ENCODE measurements around the gene PAGE4.

PAGE4 gene, protein sequence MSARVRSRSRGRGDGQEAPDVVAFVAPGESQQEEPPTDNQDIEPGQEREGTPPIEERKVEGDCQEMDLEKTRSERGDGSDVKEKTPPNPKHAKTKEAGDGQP

GRCh38 chrX:49829016-49829415, at the start of gene PAGE4:
Gene PAGE4 (plus strand): TSS chrX:49829303. CDS start chrX:49830429, 1,126 bp downstream.
- DNase-seq (ENCODE audit: low spot score): no peak

- no peak for DNase-seq (ENCODE audit: low spot score)
Observed at GRCh38 chrX:49784747-49785280, 44.3 kb upstream of the PAGE4 start.

DNA sequence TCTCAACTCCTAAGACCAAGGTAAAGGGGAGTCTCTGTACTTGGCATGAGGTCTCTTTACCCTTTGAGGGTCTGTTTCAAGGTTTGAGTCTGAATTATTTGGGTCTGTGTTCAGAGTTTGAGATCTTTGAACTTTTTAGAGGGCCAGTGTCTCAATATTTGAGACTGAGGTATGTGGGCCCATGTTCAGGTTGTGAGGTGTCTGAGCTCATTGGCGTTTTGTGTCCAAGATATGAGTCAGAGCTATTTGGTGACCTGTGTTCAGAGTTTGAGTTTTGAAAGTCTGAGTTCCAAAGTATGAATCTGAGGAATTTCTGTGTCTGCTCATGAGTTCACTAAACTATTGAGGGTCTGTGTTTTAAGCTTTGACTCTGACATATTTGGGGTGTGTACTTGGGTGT, 36.7 kb upstream of the PAGE4 start:
- no peak for DNase-seq (ENCODE audit: low spot score)

DNA sequence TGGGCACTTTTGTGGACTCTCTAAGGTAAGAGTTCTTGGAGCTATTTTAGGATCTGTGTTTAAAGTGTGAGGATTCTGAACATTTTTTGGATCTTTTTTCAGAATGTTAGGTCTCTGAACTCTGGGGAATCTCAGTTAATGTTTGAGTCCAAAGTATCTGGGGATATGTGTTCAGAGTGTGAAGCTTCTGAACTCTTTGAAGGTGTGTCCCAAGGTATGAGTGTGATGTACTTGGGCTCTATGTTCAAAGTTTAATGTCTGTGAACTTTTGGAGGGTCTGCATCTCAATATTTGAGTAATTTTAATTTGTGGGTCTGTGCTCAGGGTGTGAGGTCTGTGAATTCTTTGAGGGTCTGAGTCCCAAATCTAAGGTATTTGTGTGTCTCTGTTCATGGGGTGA, 35.4 kb upstream of the PAGE4 start:
- DNase-seq (ENCODE audit: low spot score): no peak

- DNase-seq (ENCODE audit: low spot score): no peak
Observed at GRCh38 chrX:49799828-49800227, 29.3 kb upstream of the PAGE4 start.

DNA sequence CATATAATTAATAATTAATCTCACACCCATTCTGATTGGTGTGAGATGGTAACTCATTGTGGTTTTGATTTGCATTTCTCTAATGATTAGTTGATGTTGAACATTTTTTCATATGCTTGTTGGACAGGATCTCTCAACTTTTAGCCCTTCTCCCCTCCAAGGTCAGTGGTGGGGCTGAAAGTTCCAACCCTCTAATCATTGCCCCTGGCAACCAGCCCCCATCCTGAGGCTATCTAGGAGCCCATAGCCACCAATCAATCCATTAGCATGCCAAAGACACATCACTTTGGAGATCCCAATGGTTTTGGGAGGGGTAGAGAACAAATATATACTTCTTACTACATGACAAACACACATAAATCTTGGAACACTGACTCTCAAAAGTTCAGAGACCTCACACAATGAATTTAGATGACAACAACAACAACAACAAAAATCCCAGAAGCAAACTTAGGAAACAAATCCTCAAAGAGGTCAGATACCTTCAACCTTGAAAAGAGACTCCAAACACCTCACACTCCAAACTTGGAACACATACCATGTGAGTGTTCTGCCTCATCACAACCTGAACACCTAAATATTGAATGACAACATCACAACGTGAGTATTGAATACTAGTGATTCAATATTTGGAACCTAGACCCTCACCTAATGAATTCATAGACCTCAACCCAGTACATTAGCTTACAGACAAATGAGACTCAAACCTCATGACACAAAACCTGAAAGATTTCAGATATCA, 19.0 kb upstream of the PAGE4 start:
- DNase-seq (ENCODE audit: low spot score): no peak

GRCh38 chrX:49812177-49812576, 16.9 kb upstream of the PAGE4 start:
- DNase-seq (ENCODE audit: low spot score): no peak

DNA sequence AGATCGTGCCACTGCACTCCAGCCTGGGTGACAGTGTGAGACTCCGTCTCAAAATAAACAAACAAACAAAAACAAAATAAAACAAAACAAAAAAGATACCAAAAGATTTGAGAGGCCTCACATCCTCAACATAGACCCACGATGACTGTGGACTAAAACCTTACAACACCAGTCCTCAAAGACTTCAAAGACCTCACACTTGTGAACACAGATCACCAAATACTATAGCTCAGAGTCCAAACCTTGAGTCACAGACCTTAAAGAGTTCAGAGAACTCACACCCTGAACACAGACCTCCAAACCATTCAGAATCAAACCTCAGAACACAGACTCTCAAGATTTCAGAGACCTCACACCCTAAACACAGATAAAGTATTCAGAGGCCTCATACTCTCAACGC, 12.7 kb upstream of the PAGE4 start:
- DNase-seq (ENCODE audit: low spot score): no peak

DNA sequence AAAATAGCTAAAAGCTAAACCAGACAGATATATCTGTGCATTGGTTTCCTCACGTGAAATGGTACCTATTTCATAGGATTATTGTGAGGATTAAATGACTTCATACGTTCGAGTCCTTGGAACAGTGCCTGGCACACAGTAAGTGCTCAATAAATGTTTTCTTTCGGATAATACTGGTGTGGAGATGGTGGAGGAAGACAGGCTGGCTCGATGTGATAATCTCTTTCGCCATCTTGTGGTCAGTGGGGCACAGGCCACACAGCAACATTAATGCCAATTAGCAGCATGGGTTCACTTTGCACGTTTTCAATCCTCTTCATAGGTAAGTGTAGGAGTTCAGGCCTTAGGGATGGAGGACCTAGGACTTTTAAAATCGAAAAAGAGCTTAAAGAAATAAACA, 9.3 kb downstream of the PAGE4 start:
- DNase-seq (ENCODE audit: low spot score): peak; percentile 29

DNA sequence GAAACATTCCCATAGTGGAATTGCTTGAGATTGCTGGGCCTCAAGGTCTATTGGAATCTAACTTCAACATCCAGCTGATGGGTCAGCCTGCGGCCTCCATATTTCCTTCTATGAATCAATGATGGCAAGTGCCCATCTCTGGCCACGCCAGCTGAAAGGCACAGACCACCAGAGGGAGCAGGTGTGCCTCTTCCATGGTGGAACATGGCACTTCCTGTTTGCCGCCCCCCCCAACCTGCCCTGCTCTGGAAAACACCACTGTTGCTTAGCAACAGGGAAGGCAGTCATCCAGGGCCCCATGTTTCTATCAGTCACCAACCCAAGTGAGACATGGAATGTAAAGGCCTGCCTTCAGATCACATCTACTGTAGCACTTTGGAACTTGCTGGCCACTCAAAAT, 11.6 kb downstream of the PAGE4 start:
- peak; percentile 16 for DNase-seq (ENCODE audit: low spot score)

DNA sequence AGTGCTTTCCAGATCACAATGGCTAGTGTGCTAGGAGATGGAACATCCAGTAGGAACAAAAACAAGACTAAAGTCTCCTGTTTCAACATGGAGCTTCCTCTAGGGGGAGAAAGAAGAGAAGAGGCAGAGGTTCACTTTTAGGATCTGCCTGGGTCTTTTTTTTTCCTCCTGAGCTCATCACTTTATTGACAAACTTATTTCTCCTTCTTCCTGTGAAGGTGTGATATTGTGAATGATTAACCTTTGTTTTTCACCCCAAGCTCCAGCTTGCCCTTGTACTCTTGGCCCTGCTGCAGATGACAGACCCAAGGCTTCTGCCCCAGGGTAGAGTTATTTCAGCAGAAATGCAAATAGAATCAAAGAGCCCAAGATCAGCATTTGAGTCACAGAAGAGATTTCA, 13.5 kb downstream of the PAGE4 start:
- DNase-seq (ENCODE audit: low spot score): no peak

- no peak for DNase-seq (ENCODE audit: low spot score)
Observed at GRCh38 chrX:49844611-49845010, 15.5 kb downstream of the PAGE4 start.

- no peak for DNase-seq (ENCODE audit: low spot score)
Observed at GRCh38 chrX:49845701-49846403, 16.7 kb downstream of the PAGE4 start.

- no peak for DNase-seq (ENCODE audit: low spot score)
Observed at GRCh38 chrX:49846522-49846921, 17.4 kb downstream of the PAGE4 start.

GRCh38 chrX:49848275-49848674, 19.2 kb downstream of the PAGE4 start:
- no peak for DNase-seq (ENCODE audit: low spot score)

GRCh38 chrX:49850028-49850427, 20.9 kb downstream of the PAGE4 start:
- DNase-seq (ENCODE audit: low spot score): no peak

GRCh38 chrX:49853661-49854060, 24.6 kb downstream of the PAGE4 start:
- no peak for DNase-seq (ENCODE audit: low spot score)

DNA sequence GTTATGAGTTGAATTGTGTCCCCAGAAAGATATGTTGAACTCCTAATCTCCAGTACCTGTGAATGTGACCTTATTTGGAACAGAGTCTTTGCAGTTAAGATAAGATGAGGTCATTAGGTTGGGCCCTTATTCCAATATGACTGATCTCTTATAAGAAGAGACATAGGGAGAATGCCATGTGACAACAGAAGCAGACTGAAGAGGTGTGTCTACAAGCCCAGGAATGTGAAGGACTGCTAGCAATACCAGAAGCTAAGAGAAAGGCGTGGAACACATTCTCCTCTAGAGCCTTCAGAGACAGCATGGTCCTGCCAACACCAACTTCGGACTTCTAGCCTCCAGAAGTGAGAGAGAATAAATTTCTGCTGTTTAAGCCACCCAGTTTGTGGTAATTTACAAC, 27.7 kb downstream of the PAGE4 start:
- DNase-seq (ENCODE audit: low spot score): no peak

DNA sequence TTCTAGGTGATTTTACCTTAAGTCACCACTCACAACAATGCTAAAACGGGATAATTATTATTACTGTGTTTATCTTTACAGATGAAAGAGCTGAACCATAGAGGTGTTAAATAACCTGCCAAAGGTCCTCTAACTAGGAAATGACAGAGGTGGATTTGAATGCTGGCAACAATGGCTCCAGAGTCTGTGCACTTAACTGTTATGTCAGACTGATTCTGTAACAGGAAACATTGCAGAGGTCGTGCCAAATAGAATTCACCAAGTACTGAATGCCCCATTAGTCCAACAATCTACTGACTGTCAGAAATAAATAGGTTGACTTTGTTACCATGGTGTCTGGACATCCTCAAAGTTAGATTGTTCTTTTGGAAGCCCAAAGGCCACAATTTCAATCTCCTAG, 29.2 kb downstream of the PAGE4 start:
- DNase-seq (ENCODE audit: low spot score): no peak

- DNase-seq (ENCODE audit: low spot score): no peak
Observed at GRCh38 chrX:49859491-49859890, 30.4 kb downstream of the PAGE4 start.

DNA sequence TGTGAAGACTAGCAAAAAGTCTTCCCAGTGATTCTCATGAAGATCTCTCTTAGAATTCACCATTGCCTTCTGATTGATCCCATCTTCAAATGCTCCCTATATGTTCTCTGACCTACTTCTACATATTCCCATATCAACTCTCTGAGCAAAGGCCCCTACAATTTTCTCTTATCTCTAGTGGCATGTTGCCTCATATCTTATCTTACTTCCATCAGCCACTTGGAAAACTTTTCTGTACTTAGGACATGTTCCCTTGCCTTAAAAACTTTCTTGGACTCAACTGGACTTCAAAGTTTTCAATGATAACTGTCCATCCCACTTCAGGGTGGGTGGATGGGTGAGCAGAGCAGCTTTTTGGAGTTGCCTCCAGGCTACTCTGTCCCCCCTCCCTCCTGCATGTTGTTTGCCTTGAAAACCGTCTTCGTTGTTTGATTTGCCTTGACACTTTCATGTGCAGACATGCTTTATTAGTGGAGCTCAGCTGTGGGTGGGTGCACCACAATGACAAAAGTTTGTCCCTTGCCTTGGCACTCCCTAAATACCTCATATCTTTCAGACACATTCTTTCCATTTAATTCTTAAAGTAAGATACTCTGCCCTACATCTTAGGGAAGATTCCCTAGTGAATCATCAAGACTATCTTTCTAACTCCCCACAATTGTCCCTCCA, 31.9 kb downstream of the PAGE4 start:
- DNase-seq (ENCODE audit: low spot score): no peak

DNA sequence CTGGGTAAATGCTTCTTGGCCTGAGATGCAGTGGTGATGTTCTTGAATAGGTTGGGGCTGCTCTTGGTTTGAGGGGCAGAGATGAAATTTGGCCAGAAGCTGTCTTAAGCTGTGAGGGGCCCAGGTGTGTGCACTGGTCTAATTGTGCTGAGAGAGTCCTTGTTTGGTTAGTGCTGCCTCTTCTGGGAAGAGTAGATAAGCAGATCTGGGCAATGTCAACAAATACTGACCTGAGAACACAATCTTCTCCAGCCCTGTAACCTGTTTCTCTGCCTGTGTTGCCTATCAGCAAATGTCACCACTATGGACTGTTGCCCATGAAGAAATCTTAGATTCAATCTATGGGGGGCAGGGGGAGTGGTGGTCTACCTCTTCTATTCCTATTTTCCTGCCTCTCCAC, 33.0 kb downstream of the PAGE4 start:
- no peak for DNase-seq (ENCODE audit: low spot score)

GRCh38 chrX:49868739-49869138, 39.6 kb downstream of the PAGE4 start:
- no peak for DNase-seq (ENCODE audit: low spot score)

Data from hepatic stellate cell (primary cell).